HEK293T (cell line): ENCODE results near the gene OR4D1.

ENCODE experiments used
- ARNT ChIP-seq: fragments of 450-650 bp; IDR thresholded peaks from 2 replicates; pipeline ENCODE4 v1.6.1; 2017; ENCODE audit warnings: mild to moderate bottlenecking
- BHLHE40 ChIP-seq: fragments of 450-650 bp; IDR thresholded peaks from 2 replicates; pipeline ENCODE4 v1.6.1; 2016; ENCODE audit warnings: mild to moderate bottlenecking, moderate library complexity, borderline replicate concordance
- CTBP1 ChIP-seq: fragments of 450-650 bp; IDR thresholded peaks from 2 replicates; pipeline ENCODE4 v1.6.1; 2016; ENCODE audit warnings: borderline replicate concordance
- ELF4 ChIP-seq: fragments of 450-650 bp; IDR thresholded peaks from 2 replicates; pipeline ENCODE4 v1.6.1; 2017; ENCODE audit warnings: antibody characterized with exemption
- FOXA1 ChIP-seq: fragments of 450-650 bp; IDR thresholded peaks from 2 replicates; pipeline ENCODE4 v1.6.1; 2016; ENCODE audit warnings: mild to moderate bottlenecking
- FOXM1 ChIP-seq: fragments of 450-650 bp; IDR thresholded peaks from 2 replicates; pipeline ENCODE4 v1.6.1; 2017; ENCODE audit warnings: mild to moderate bottlenecking, borderline replicate concordance
- HDGF ChIP-seq: fragments of 450-650 bp; IDR thresholded peaks from 2 replicates; pipeline ENCODE4 v1.6.1; 2017; ENCODE audit warnings: antibody characterized with exemption, borderline replicate concordance
- LEF1 ChIP-seq: fragments of 450-650 bp; IDR thresholded peaks from 2 replicates; pipeline ENCODE4 v1.6.1; 2017; ENCODE audit warnings: mild to moderate bottlenecking, borderline replicate concordance
- NFRKB ChIP-seq: fragments of 450-650 bp; IDR thresholded peaks from 2 replicates; pipeline ENCODE4 v1.6.1; 2016; ENCODE audit warnings: mild to moderate bottlenecking, moderate library complexity
- SUZ12 ChIP-seq: fragments of 450-650 bp; IDR thresholded peaks from 2 replicates; pipeline ENCODE4 v1.6.1; 2016; ENCODE audit warnings: mild to moderate bottlenecking
- TARDBP ChIP-seq: fragments of 450-650 bp; IDR thresholded peaks from 2 replicates; pipeline ENCODE4 v1.6.1; 2016
- ZNF384 ChIP-seq: fragments of 450-650 bp; IDR thresholded peaks from 2 replicates; pipeline ENCODE4 v1.6.1; 2016

DNA sequence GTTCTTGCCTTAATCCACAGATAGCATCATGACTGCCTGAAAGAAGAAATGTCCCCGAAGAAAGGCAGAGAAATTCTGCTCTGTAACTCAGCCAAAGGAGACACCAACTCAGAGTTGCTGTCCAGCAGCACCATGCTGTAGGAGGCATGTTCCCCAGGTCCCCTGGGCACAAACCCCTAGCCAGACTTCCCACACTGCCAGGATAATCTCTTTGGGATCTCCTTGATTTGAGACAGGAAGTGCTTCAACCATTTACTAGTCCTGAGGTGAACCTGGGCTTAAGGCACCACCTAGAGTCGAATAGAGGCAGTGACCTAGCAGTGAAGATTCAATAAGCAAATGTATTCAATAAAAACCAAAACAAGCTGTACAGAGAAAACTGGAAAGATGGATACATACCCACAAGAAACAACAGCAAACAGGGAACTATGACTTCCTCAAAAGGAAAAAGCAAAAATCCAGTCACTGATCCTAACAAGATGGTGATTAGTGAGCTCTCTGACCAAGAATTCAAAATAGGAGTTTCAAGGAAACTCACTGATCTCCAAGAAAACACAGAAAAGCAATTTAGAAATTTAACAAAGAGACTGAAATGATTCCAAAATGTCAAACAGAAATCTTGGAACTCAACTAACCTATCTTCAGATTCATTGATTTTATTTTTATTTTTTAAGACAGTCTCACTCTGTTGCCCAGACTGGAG, 24.3 kb downstream of the OR4D1 start:
- TF ChIP-seq BHLHE40 (no peak), NFRKB (no peak), SUZ12 (no peak), ARNT (no peak), LEF1 (no peak), TARDBP (no peak), HDGF (no peak), FOXM1 (no peak), ELF4 (no peak), ZNF384 (no peak), CTBP1 (no peak), FOXA1 (no peak)
